ENCODE data around the gene ZDHHC11B.

ZDHHC11B gene

DNA sequence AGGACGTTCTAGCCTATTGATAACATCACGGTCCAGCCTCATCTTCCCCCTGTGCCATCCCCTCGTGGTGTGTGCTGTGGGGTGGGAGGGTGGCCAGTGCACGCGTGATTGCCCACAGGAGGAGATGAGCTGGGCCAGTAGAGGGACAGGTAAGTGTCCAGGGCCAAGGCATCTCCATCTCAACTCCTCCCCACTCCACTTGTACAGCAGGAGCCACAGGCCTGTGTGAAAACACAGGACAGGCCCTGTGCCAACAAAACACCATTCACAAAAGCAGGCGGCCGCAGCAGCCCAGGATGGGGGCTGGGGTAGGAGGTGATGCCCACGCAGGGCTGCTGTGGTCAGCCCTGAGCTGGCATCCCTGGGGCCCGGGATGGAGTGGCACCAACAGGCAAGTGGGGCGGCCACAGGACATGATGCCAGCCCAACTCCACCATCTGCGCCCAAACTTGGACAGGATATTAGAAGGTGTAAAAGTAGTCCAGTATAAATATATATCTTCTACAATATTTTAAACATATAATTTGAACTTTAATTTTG is 124.0 kb downstream of the ZDHHC11B start:
- Histone ChIP-seq H3K4me1 (ENCODE audit: control insufficient read depth, insufficient read depth, low read length) (no peaks in the 10 kb centered on the region), H3K4me3 (ENCODE audit: low read length in 2 of 2) (no peak overlapping the region), H3K9ac (ENCODE audit: low read length in 2 of 2) (no peak overlapping the region), H3K36me3 (ENCODE audit: control insufficient read depth in 2 of 2, insufficient read depth in 2 of 2, low read length in 2 of 2) (peaks cover 52 to 59% of the 10 kb centered on the region in 2 donors), H3K27me3 (ENCODE audit: control insufficient read depth in 1 of 2, insufficient read depth in 2 of 2, low read length in 2 of 2) (no peaks in the 10 kb centered on the region), H3K27ac (ENCODE audit: low read length) (no peak overlapping the region), H3K9me3 (ENCODE audit: control insufficient read depth in 2 of 2, low read length in 2 of 2) (peaks cover 0 to 5% of the 10 kb centered on the region in 2 donors)

All from stomach smooth muscle (tissue), 2 donors.